Lung microvascular endothelial cell (primary cell): ENCODE data around the gene CTAGE1. TPM values are rescaled to one million over a fixed set of nuclear protein-coding genes. Genes with fewer than 3 reads are reported as not detected.
"Not testable (repeated sequence)": the region's sequence is repeated elsewhere in the genome, so short reads cannot be mapped to it uniquely, and the experiment has no call there.

Experiments
- DNase-seq, 2 donors: peaks; one replicate each; pipeline versions ENCODE4 v3.0.0 to v3.0.0-alpha.2; 2010; ENCODE audit warnings: low read depth in 2 of 2
- total RNA-seq: library from RNA; depleted of rRNA; stranded (reverse); fragments of >200 nt; gene quantifications from 2 replicates; pipeline ENCODE4 v1.2.1, GENCODE V29; 2014

Gene CTAGE1
- total RNA-seq, 1 donor from 2014 or later = not detected

- DNase-seq = no peak
Observed at GRCh38 chr18:22394428-22394827, 23.3 kb downstream of the CTAGE1 start.

GRCh38 chr18:22393164-22393563 is 24.6 kb downstream of the CTAGE1 start:
- DNase-seq = not testable (repeated sequence)

GRCh38 chr18:22391407-22392345 is 26.0 kb downstream of the CTAGE1 start:
- DNase-seq = peak; percentile 95 to 98

GRCh38 chr18:22387787-22388186 is 29.9 kb downstream of the CTAGE1 start:
- DNase-seq = no peak

- DNase-seq = no peak
Observed at GRCh38 chr18:22387364-22387763, 30.4 kb downstream of the CTAGE1 start.

- peak in 1 of 2 donors; percentile 97 for DNase-seq
Observed at GRCh38 chr18:22385718-22386117, 32.0 kb downstream of the CTAGE1 start.

- peak; percentile 53 to 56 for DNase-seq
Observed at GRCh38 chr18:22378672-22379282, 38.9 kb downstream of the CTAGE1 start.

- no peak for DNase-seq
Observed at GRCh38 chr18:22377769-22378168, 39.9 kb downstream of the CTAGE1 start.

- peak in 1 of 2 donors; percentile 23 for DNase-seq
Observed at GRCh38 chr18:22370414-22370813, 47.3 kb downstream of the CTAGE1 start.

- DNase-seq = no peak
Observed at GRCh38 chr18:22368021-22368420, 49.7 kb downstream of the CTAGE1 start.

GRCh38 chr18:22367303-22367702 is 50.4 kb downstream of the CTAGE1 start:
- DNase-seq = no peak

- peak; percentile 35 to 70 for DNase-seq
Observed at GRCh38 chr18:22363867-22364463, 53.8 kb downstream of the CTAGE1 start.

Other genes starting within 250 kb of the CTAGE1 start
- gene GATA6, start 248.3 kb downstream of the CTAGE1 start, total RNA-seq = 0.40 and 0.44 TPM in 2 replicates